OCI-LY7 (cell line): Measurements from ENCODE around the gene ST6GALNAC2.

ENCODE experiments used
- EZH2phosphoT487 ChIP-seq: fragments of 200-600 bp; sonication (generic); IDR thresholded peaks from 2 replicates; pipeline ENCODE4 v1.6.1; 2018; ENCODE audit warnings: low read depth, borderline replicate concordance, mild to moderate bottlenecking, mixed run types, antibody characterized with exemption, low read length, moderate library complexity, mixed read lengths
- TF ChIP-seq, protein P1 (sequence below): fragments of 200-600 bp; sonication (generic); conservative IDR thresholded peaks from 2 replicates; pipeline ENCODE4 v1.5.1; 2014; ENCODE audit warnings: mild to moderate bottlenecking, antibody characterized with exemption, low read length, moderate library complexity, mixed read lengths

DNA sequence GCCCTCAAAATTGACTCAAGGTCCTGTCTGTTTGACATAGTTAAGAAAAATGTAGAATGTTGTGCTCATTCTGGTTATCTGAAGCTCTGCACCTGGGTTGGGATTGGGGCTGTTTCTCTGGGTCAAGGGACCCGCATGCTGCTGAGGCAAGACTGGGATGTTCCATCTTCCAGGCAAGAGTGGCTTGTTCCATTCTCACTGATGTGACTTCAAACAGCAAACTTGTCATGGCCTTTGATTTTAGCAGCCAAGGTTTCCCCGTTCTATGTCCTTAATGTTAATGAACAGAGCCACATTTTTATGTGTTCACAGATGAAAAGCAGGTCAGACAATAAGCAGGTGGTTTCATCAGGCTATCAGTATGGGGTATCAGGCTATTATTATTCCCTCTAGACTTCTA, 32.2 kb upstream of the ST6GALNAC2 start:
- TF ChIP-seq, protein P1, sequence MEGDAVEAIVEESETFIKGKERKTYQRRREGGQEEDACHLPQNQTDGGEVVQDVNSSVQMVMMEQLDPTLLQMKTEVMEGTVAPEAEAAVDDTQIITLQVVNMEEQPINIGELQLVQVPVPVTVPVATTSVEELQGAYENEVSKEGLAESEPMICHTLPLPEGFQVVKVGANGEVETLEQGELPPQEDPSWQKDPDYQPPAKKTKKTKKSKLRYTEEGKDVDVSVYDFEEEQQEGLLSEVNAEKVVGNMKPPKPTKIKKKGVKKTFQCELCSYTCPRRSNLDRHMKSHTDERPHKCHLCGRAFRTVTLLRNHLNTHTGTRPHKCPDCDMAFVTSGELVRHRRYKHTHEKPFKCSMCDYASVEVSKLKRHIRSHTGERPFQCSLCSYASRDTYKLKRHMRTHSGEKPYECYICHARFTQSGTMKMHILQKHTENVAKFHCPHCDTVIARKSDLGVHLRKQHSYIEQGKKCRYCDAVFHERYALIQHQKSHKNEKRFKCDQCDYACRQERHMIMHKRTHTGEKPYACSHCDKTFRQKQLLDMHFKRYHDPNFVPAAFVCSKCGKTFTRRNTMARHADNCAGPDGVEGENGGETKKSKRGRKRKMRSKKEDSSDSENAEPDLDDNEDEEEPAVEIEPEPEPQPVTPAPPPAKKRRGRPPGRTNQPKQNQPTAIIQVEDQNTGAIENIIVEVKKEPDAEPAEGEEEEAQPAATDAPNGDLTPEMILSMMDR: no peak
- no peak for TF ChIP-seq EZH2phosphoT487
